ELF-1 (cell line): ENCODE data around the gene STK10.
"Not testable (repeated sequence)": the region's sequence is repeated elsewhere in the genome, so short reads cannot be mapped to it uniquely, and the experiment has no call there.

Experiments used
- DNase-seq: peaks from one replicate; pipeline ENCODE4 v3.0.0-alpha.2; 2016; ENCODE audit warnings: low read depth, low spot score

STK10 gene

GRCh38 chr5:172054611-172055153 lies 133.3 kb downstream of the STK10 start:
- no peak for DNase-seq

- no peak for DNase-seq
Observed at GRCh38 chr5:172052450-172053236, 135.4 kb downstream of the STK10 start.

GRCh38 chr5:172051643-172052339 lies 136.2 kb downstream of the STK10 start:
- DNase-seq = no peak

GRCh38 chr5:172050080-172050479 lies 137.9 kb downstream of the STK10 start:
- DNase-seq = no peak

- no peak for DNase-seq
Observed at GRCh38 chr5:172049226-172049796, 138.7 kb downstream of the STK10 start.

GRCh38 chr5:172048539-172049101 lies 139.4 kb downstream of the STK10 start:
- peak; percentile 55 for DNase-seq

- DNase-seq = no peak
Observed at GRCh38 chr5:172048170-172048422, 139.9 kb downstream of the STK10 start.

GRCh38 chr5:172046593-172046992 lies 141.4 kb downstream of the STK10 start:
- no peak for DNase-seq

- no peak for DNase-seq
Observed at GRCh38 chr5:172045315-172045632, 142.8 kb downstream of the STK10 start.

- peak; percentile 32 for DNase-seq
Observed at GRCh38 chr5:172044631-172045314, 143.3 kb downstream of the STK10 start.

GRCh38 chr5:172043865-172044264 lies 144.2 kb downstream of the STK10 start:
- DNase-seq = no peak

- DNase-seq = no peak
Observed at GRCh38 chr5:172042183-172042582, 145.8 kb downstream of the STK10 start.

GRCh38 chr5:172038167-172038566 lies 149.9 kb downstream of the STK10 start:
- no peak for DNase-seq

GRCh38 chr5:172035049-172035448 lies 153.0 kb downstream of the STK10 start:
- DNase-seq = no peak

- DNase-seq = no peak
Observed at GRCh38 chr5:172031894-172032461, 156.0 kb downstream of the STK10 start.

- DNase-seq = no peak
Observed at GRCh38 chr5:172029876-172030275, 158.1 kb downstream of the STK10 start.

GRCh38 chr5:172028167-172028566 lies 159.9 kb downstream of the STK10 start:
- no peak for DNase-seq

- DNase-seq = not testable (repeated sequence)
Observed at GRCh38 chr5:172020110-172020786, 167.8 kb downstream of the STK10 start.

GRCh38 chr5:172015346-172015745 lies 172.7 kb downstream of the STK10 start:
- DNase-seq = no peak

GRCh38 chr5:172010278-172010677 lies 177.7 kb downstream of the STK10 start:
- peak; percentile 24 for DNase-seq
